GM19193 (cell line): ENCODE data around the gene GIMAP6.

Source experiments
- POLR2A ChIP-seq: IDR thresholded peaks from 4 replicates; pipeline ENCODE4 v1.6.1; 2011; ENCODE audit not compliant: insufficient read depth, insufficient read length; ENCODE audit errors: extremely low read depth

Gene GIMAP6

GRCh38 chr7:150631866-150632864 is at the start of gene GIMAP6:
TSS of gene GIMAP6 (minus strand) at chr7:150632385. CDS start at chr7:150630142, 2,243 bp downstream.
- TF ChIP-seq POLR2A, result peak; percentile 43

GRCh38 chr7:150675714-150676113 is 43.5 kb upstream of the GIMAP6 start:
- TF ChIP-seq POLR2A, result no peak

GRCh38 chr7:150668977-150669376 is 36.8 kb upstream of the GIMAP6 start:
- TF ChIP-seq POLR2A, result no peak

GRCh38 chr7:150668472-150668911 is 36.3 kb upstream of the GIMAP6 start:
- no peak for TF ChIP-seq POLR2A

GRCh38 chr7:150666412-150666811 is 34.2 kb upstream of the GIMAP6 start:
- no peak for TF ChIP-seq POLR2A

GRCh38 chr7:150665896-150666295 is 33.7 kb upstream of the GIMAP6 start:
- TF ChIP-seq POLR2A, result no peak

- no peak for TF ChIP-seq POLR2A
Measured at GRCh38 chr7:150665089-150665748, 33.0 kb upstream of the GIMAP6 start.

- TF ChIP-seq POLR2A, result no peak
Measured at GRCh38 chr7:150663802-150664494, 31.8 kb upstream of the GIMAP6 start.

- TF ChIP-seq POLR2A, result no peak
Measured at GRCh38 chr7:150660939-150661613, 28.9 kb upstream of the GIMAP6 start.

- TF ChIP-seq POLR2A, result no peak
Measured at GRCh38 chr7:150657526-150657925, 25.3 kb upstream of the GIMAP6 start.

GRCh38 chr7:150656047-150656446 is 23.9 kb upstream of the GIMAP6 start:
- no peak for TF ChIP-seq POLR2A

- no peak for TF ChIP-seq POLR2A
Measured at GRCh38 chr7:150654692-150655091, 22.5 kb upstream of the GIMAP6 start.

GRCh38 chr7:150649080-150649385 is 16.8 kb upstream of the GIMAP6 start:
- no peak for TF ChIP-seq POLR2A

- TF ChIP-seq POLR2A, result no peak
Measured at GRCh38 chr7:150648353-150649079, 16.3 kb upstream of the GIMAP6 start.
